ENCODE data around the gene ZBTB16.

ZBTB16 gene

GRCh38 chr11:114270531-114271270 lies 211.2 kb downstream of the ZBTB16 start:
- no peak for DNase-seq

- no peak for DNase-seq
Observed at GRCh38 chr11:114271316-114271715, 211.8 kb downstream of the ZBTB16 start.

- DNase-seq = no peak
Observed at GRCh38 chr11:114272311-114272710, 212.8 kb downstream of the ZBTB16 start.

GRCh38 chr11:114273071-114273470 lies 213.6 kb downstream of the ZBTB16 start:
- no peak for DNase-seq

GRCh38 chr11:114273890-114274635 lies 214.6 kb downstream of the ZBTB16 start:
- DNase-seq = no peak

GRCh38 chr11:114274637-114275036 lies 215.1 kb downstream of the ZBTB16 start:
- DNase-seq = no peak

GRCh38 chr11:114275280-114275679 lies 215.8 kb downstream of the ZBTB16 start:
- no peak for DNase-seq

GRCh38 chr11:114276077-114276476 lies 216.6 kb downstream of the ZBTB16 start:
- no peak for DNase-seq

- no peak for DNase-seq
Observed at GRCh38 chr11:114277637-114278341, 218.3 kb downstream of the ZBTB16 start.

GRCh38 chr11:114278342-114279065 lies 219.0 kb downstream of the ZBTB16 start:
- no peak for DNase-seq

GRCh38 chr11:114279792-114280546 lies 220.5 kb downstream of the ZBTB16 start:
- DNase-seq = no peak

GRCh38 chr11:114280696-114281095 lies 221.2 kb downstream of the ZBTB16 start:
- no peak for DNase-seq

GRCh38 chr11:114281388-114281956 lies 222.0 kb downstream of the ZBTB16 start:
- DNase-seq = no peak

- no peak for DNase-seq
Observed at GRCh38 chr11:114282488-114282887, 223.0 kb downstream of the ZBTB16 start.

- no peak for DNase-seq
Observed at GRCh38 chr11:114283422-114283821, 223.9 kb downstream of the ZBTB16 start.

GRCh38 chr11:114284021-114284420 lies 224.5 kb downstream of the ZBTB16 start:
- no peak for DNase-seq

GRCh38 chr11:114284914-114285313 lies 225.4 kb downstream of the ZBTB16 start:
- DNase-seq = no peak

- DNase-seq = no peak
Observed at GRCh38 chr11:114285599-114285998, 226.1 kb downstream of the ZBTB16 start.

GRCh38 chr11:114286229-114286628 lies 226.7 kb downstream of the ZBTB16 start:
- DNase-seq = no peak

- no peak for DNase-seq
Observed at GRCh38 chr11:114287154-114287553, 227.6 kb downstream of the ZBTB16 start.

- DNase-seq = no peak
Observed at GRCh38 chr11:114288136-114288535, 228.6 kb downstream of the ZBTB16 start.

GRCh38 chr11:114289779-114290178 lies 230.3 kb downstream of the ZBTB16 start:
- no peak for DNase-seq

Data from activated CD4-positive, CD25-positive, alpha-beta regulatory T cell (primary cell).